Hepatocyte (in vitro differentiated cells): Measurements from ENCODE around the gene ABCG4. TPM values are rescaled to one million over a fixed set of nuclear protein-coding genes. Genes with fewer than 3 reads are reported as not detected.

Source experiments
- DNase-seq: peaks from one replicate; pipeline ENCODE4 v3.0.0-alpha.2; 2016; ENCODE audit warnings: low spot score
- H2AFZ ChIP-seq: fragments of 200-600 bp; sonication (generic); 2 replicates; pipeline ENCODE4 v1.6.0; 2016; ENCODE audit warnings: antibody characterized with exemption, mild to moderate bottlenecking
- H3K27ac ChIP-seq: fragments of 200-600 bp; sonication (generic); 2 replicates; pipeline ENCODE4 v1.5.1; 2016; ENCODE audit warnings: mild to moderate bottlenecking
- H3K27me3 ChIP-seq: fragments of 200-600 bp; sonication (generic); 2 replicates; pipeline ENCODE4 v1.6.1; 2016
- H3K36me3 ChIP-seq: fragments of 200-600 bp; sonication (generic); replicated peaks from 2 replicates; pipeline ENCODE4 v1.5.1; 2016; ENCODE audit warnings: low read depth; ENCODE audit not compliant: insufficient read depth
- H3K4me1 ChIP-seq: fragments of 200-600 bp; sonication (generic); 2 replicates; pipeline ENCODE4 v1.5.1; 2016; ENCODE audit warnings: mild to moderate bottlenecking, moderate library complexity; ENCODE audit not compliant: insufficient read depth
- H3K4me2 ChIP-seq: fragments of 200-600 bp; sonication (generic); 2 replicates; pipeline ENCODE4 v1.6.0; 2016
- H3K4me3 ChIP-seq: fragments of 200-600 bp; sonication (generic); 2 replicates; pipeline ENCODE4 v1.5.1; 2016; ENCODE audit warnings: mild to moderate bottlenecking
- H3K79me2 ChIP-seq: fragments of 200-600 bp; sonication (generic); 2 replicates; pipeline ENCODE4 v1.6.0; 2017; ENCODE audit warnings: mild to moderate bottlenecking
- H3K9me2 ChIP-seq: fragments of 200-600 bp; sonication (generic); replicated peaks from 2 replicates; pipeline ENCODE4 v1.6.0; 2017; ENCODE audit warnings: mild to moderate bottlenecking; ENCODE audit not compliant: insufficient read depth
- H3K9me3 ChIP-seq: fragments of 200-600 bp; sonication (generic); 2 replicates; pipeline ENCODE4 v1.5.1; 2016; ENCODE audit warnings: low read depth, mild to moderate bottlenecking
- H4K20me1 ChIP-seq: fragments of 200-600 bp; sonication (generic); 2 replicates; pipeline ENCODE4 v1.6.0; 2016; ENCODE audit warnings: mild to moderate bottlenecking; ENCODE audit not compliant: insufficient read depth, poor library complexity, severe bottlenecking
- CTCF ChIP-seq: fragments of 200-600 bp; sonication (generic); IDR thresholded peaks from 2 replicates; pipeline ENCODE4 v1.5.1; 2016; ENCODE audit warnings: antibody characterized with exemption, mild to moderate bottlenecking; ENCODE audit not compliant: poor library complexity
- EZH2 ChIP-seq: fragments of 200-600 bp; sonication (generic); IDR thresholded peaks from 2 replicates; pipeline ENCODE4 v1.6.1; 2016; ENCODE audit warnings: antibody characterized with exemption, mild to moderate bottlenecking, borderline replicate concordance
- EZH2phosphoT487 ChIP-seq: fragments of 200-600 bp; sonication (generic); IDR thresholded peaks from one replicate; pipeline ENCODE4 v1.6.1; 2018; ENCODE audit warnings: antibody characterized with exemption, mild to moderate bottlenecking, low read depth, moderate library complexity; ENCODE audit not compliant: unreplicated experiment, severe bottlenecking
- WGBS: methylation state at CpG from one replicate; pipeline ENCODE4 v1.1.6; 2016; ENCODE audit warnings: low lambda C conversion rate; ENCODE audit errors: missing lambda C conversion rate; 5-methylcytosine and 5-hydroxymethylcytosine counted together
- polyA plus RNA-seq: library from polyadenylated mRNA; unstranded; fragments of >200 nt; fragmentation: Nextera tagmentation; extraction: Ambion mirVana; gene quantifications from 2 replicates; pipeline ENCODE4 v1.2.1, GENCODE V29; 2016
- total RNA-seq: library from RNA; depleted of rRNA; stranded (reverse); fragments of >200 nt; gene quantifications from 2 replicates; pipeline ENCODE4 v1.2.3, GENCODE V29; 2014

The ABCG4 gene
- total and polyA plus RNA-seq, 2 experiments from 2014 or later = 0.45 TPM; not detected in 1

- peak overlapping the region; percentile 69 for H3K4me3 ChIP-seq
- TF ChIP-seq EZH2 = no peak
- no peak for TF ChIP-seq EZH2phosphoT487
- TF ChIP-seq CTCF = no peak
- no peaks in the 10 kb centered on the region for H3K9me2 ChIP-seq
- peak overlapping the region; percentile 84 for H3K27ac ChIP-seq
- DNase-seq = peak; percentile 51
- H2AFZ ChIP-seq = peak overlapping the region; percentile 84
- no peaks in the 10 kb centered on the region for H3K36me3 ChIP-seq
- H3K9me3 ChIP-seq = no peaks in the 10 kb centered on the region
- H3K4me1 ChIP-seq = peaks cover 3% of the 10 kb centered on the region
- H3K79me2 ChIP-seq = no peaks in the 10 kb centered on the region
- H4K20me1 ChIP-seq = no peaks in the 10 kb centered on the region
- H3K4me2 ChIP-seq = peak overlapping the region; percentile 86
- 30% methylated on average over 15 of the region's 15 CpGs for WGBS
- H3K27me3 ChIP-seq = no peaks in the 10 kb centered on the region
Observed at GRCh38 chr11:119169282-119169719, 20.4 kb downstream of the ABCG4 start.

- H3K27me3 ChIP-seq = no peaks in the 10 kb centered on the region
- H3K4me1 ChIP-seq = peaks cover 3% of the 10 kb centered on the region
- no peak overlapping the region for H3K4me3 ChIP-seq
- TF ChIP-seq EZH2 (no peak), EZH2phosphoT487 (no peak), CTCF (no peak)
- no peaks in the 10 kb centered on the region for H3K36me3 ChIP-seq
- no peak overlapping the region for H2AFZ ChIP-seq
- 90% methylated on average over 2 of the region's 2 CpGs for WGBS
- H3K9me3 ChIP-seq = no peaks in the 10 kb centered on the region
- H3K4me2 ChIP-seq = no peak overlapping the region
- no peaks in the 10 kb centered on the region for H3K79me2 ChIP-seq
- DNase-seq = no peak
- no peaks in the 10 kb centered on the region for H4K20me1 ChIP-seq
- no peaks in the 10 kb centered on the region for H3K9me2 ChIP-seq
- H3K27ac ChIP-seq = no peak overlapping the region
Observed at GRCh38 chr11:119172513-119172912, 23.7 kb downstream of the ABCG4 start.

GRCh38 chr11:119173453-119173852, 24.6 kb downstream of the ABCG4 start:
- no peaks in the 10 kb centered on the region for H3K36me3 ChIP-seq

More at GRCh38 chr11:119173453-119173852, 24.6 kb downstream of the ABCG4 start:
- TF ChIP-seq EZH2 (no peak), EZH2phosphoT487 (no peak), CTCF (no peak)
- Histone ChIP-seq H3K79me2 (no peaks in the 10 kb centered on the region), H3K9me2 (no peaks in the 10 kb centered on the region), H3K4me2 (no peak overlapping the region), H3K27me3 (no peaks in the 10 kb centered on the region), H3K9me3 (no peaks in the 10 kb centered on the region), H4K20me1 (no peaks in the 10 kb centered on the region), H3K27ac (no peak overlapping the region), H3K4me3 (no peak overlapping the region), H2AFZ (no peak overlapping the region), H3K4me1 (peaks cover 3% of the 10 kb centered on the region)
- 95% methylated on average over 21 of the region's 21 CpGs for WGBS
- DNase-seq = no peak
